ENCODE results near the gene TNNI2.

TNNI2 gene

GRCh38 chr11:1837171-1838076, 1.4 kb upstream of the TNNI2 start:
- peak; percentile 95 for FAIRE-seq
- peak; percentile 98 for DNase-seq (ENCODE audit: insufficient read length, low spot score)
- TF ChIP-seq SPI1 (IDR thresholded peaks at IDR 0.05; ENCODE audit: low read depth, low read length) (no peak), POU2F2 (IDR thresholded peaks at IDR 0.05; ENCODE audit: low read depth, low read length) (no peak), PAX5 (IDR thresholded peaks at IDR 0.05; ENCODE audit: insufficient read depth, low read length, severe bottlenecking) (no peak), TAF1 (IDR thresholded peaks at IDR 0.05; ENCODE audit: low read depth, low read length) (no peak)

- FAIRE-seq, result no peak
- TF ChIP-seq TAF1 (IDR thresholded peaks at IDR 0.05; ENCODE audit: low read depth, low read length), result no peak
- TF ChIP-seq POLR2A (IDR thresholded peaks at IDR 0.05; ENCODE audit: low read depth, low read length), result no peak
- no peak for TF ChIP-seq POU2F2 (IDR thresholded peaks at IDR 0.05; ENCODE audit: low read depth, low read length)
- TF ChIP-seq POLR2AphosphoS5 (IDR thresholded peaks at IDR 0.05; ENCODE audit: low read depth, low read length), result no peak
- TF ChIP-seq SPI1 (IDR thresholded peaks at IDR 0.05; ENCODE audit: low read depth, low read length), result no peak
- no peak for TF ChIP-seq PAX5 (IDR thresholded peaks at IDR 0.05; ENCODE audit: insufficient read depth, low read length, severe bottlenecking)
- no peak for DNase-seq (ENCODE audit: insufficient read length, low spot score)
These were observed 730 bp upstream of the TNNI2 start for GRCh38 chr11:1838077-1838425.

DNA sequence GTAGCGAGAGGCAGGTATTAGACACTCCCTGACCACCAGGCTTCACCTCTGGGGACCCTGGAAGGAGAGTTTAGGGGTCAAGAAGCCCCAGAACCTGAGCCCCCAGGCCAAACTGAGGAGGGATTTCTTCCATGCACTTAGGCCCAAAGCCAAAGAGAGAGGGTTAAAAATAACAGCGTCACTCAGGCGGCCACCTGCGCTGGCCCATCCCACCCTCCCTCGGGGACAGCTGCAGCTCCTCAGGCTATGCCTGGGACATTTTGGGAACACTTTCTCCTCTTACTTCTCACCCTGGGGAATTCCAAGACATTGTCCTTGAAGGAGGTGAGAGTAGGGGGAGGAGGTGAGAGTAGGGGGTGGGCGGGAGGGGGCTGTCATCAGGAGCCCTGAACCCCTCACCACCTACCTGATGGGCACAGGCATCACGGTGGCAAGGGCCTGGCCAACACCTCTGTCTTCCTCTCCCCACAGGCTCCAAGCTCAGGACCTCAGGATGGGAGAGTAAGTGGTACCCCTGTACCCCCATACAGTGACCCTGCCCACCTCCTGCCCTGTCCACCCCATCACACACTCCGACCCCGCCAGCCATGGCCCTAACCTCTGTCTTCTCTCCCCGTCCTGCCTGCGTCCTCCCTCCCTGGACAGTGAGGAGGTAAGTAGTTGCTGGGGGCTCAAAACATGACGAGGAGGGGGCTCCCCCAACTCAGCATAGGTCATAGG, 583 bp downstream of the TNNI2 start:
- TF ChIP-seq TAF1 (IDR thresholded peaks at IDR 0.05; ENCODE audit: low read depth, low read length), result no peak
- TF ChIP-seq PAX5 (IDR thresholded peaks at IDR 0.05; ENCODE audit: insufficient read depth, low read length, severe bottlenecking), result no peak
- no peak for TF ChIP-seq POLR2A (IDR thresholded peaks at IDR 0.05; ENCODE audit: low read depth, low read length)
- no peak for TF ChIP-seq POU2F2 (IDR thresholded peaks at IDR 0.05; ENCODE audit: low read depth, low read length)
- TF ChIP-seq POLR2AphosphoS5 (IDR thresholded peaks at IDR 0.05; ENCODE audit: low read depth, low read length), result no peak
- FAIRE-seq (no peak), DNase-seq (ENCODE audit: insufficient read length, low spot score) (no peak)

DNA sequence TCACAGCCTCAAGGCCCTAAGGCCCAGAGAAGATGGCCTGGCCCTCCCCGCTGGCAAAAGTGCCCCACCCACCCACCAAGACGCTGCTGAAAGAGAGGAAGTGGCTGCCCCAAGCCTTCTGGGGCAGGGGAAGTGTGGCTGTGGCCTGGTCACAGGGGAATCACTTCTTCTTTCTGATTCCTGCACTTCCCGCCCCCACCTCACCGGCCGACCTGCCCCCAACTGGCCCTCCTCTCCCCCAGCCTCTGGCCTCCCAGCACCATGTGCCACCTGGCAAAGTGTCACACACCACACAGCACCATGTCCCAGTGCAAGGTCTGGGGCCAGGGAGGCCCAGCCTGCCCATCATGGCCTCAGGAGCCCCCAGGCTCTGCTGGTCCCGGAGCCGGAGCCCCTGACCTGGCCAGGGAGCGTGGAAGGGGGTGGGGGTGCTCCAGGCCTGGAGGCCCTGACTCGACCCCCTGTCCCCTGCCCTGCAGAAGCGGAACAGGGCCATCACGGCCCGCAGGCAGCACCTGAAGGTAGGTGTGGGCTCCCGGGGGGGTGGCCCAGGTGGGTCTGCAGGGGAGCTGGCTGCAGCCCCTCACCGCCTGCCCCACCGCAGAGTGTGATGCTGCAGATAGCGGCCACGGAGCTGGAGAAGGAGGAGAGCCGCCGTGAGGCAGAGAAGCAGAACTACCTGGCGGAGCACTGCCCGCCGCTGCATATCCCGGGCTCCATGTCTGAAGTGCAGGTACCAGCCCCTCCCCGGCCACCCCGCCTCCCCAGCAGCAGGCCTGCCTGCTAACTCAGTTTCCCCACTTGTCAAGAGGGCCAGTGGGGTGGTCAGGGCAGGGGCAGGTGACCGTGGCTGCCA, 1.4 kb downstream of the TNNI2 start:
- peak; percentile 81 for DNase-seq (ENCODE audit: insufficient read length, low spot score)
- TF ChIP-seq POLR2A (IDR thresholded peaks at IDR 0.05; ENCODE audit: low read depth, low read length), result no peak
- peak; percentile 95 for TF ChIP-seq SPI1 (IDR thresholded peaks at IDR 0.05; ENCODE audit: low read depth, low read length)
- no peak for TF ChIP-seq TAF1 (IDR thresholded peaks at IDR 0.05; ENCODE audit: low read depth, low read length)
- TF ChIP-seq PAX5 (IDR thresholded peaks at IDR 0.05; ENCODE audit: insufficient read depth, low read length, severe bottlenecking), result no peak
- TF ChIP-seq POU2F2 (IDR thresholded peaks at IDR 0.05; ENCODE audit: low read depth, low read length), result no peak
- FAIRE-seq, result peak; percentile 83

DNA sequence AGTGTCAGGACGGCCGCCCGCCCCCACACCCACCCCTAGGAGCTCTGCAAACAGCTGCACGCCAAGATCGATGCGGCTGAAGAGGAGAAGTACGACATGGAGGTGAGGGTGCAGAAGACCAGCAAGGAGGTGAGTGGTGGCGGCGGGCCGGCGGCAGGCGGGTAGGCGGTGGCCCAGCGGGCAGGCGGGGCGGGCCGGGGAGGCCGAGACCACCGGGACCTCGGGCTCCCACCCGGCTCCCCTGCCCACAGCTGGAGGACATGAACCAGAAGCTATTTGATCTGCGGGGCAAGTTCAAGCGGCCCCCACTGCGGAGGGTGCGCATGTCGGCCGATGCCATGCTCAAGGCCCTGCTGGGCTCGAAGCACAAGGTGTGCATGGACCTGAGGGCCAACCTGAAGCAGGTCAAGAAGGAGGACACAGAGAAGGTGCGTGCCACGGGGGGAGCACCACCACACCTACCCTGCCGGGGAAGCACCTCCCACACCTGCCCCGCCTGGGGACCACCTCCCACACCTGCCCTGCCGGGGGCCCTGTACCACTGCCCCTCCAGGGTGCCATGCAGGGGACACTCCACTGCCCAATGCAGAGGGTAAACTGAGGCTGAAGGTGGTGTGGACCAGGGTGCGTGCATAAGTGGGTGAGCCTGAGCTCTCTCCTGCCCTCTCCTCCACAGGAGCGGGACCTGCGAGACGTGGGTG, 2.1 kb downstream of the TNNI2 start:
- TF ChIP-seq SPI1 (IDR thresholded peaks at IDR 0.05; ENCODE audit: low read depth, low read length), result no peak
- TF ChIP-seq TAF1 (IDR thresholded peaks at IDR 0.05; ENCODE audit: low read depth, low read length), result no peak
- no peak for TF ChIP-seq POLR2A (IDR thresholded peaks at IDR 0.05; ENCODE audit: low read depth, low read length)
- TF ChIP-seq PAX5 (IDR thresholded peaks at IDR 0.05; ENCODE audit: insufficient read depth, low read length, severe bottlenecking), result no peak
- no peak for TF ChIP-seq POLR2AphosphoS5 (IDR thresholded peaks at IDR 0.05; ENCODE audit: low read depth, low read length)
- TF ChIP-seq POU2F2 (IDR thresholded peaks at IDR 0.05; ENCODE audit: low read depth, low read length), result no peak
- DNase-seq (ENCODE audit: insufficient read length, low spot score), result no peak
- peak; percentile 33 for FAIRE-seq

GRCh38 chr11:1841511-1842148, 2.8 kb downstream of the TNNI2 start:
- DNase-seq (ENCODE audit: insufficient read length, low spot score) (no peak), FAIRE-seq (no peak)
- no peak for TF ChIP-seq TAF1 (IDR thresholded peaks at IDR 0.05; ENCODE audit: low read depth, low read length)

DNA sequence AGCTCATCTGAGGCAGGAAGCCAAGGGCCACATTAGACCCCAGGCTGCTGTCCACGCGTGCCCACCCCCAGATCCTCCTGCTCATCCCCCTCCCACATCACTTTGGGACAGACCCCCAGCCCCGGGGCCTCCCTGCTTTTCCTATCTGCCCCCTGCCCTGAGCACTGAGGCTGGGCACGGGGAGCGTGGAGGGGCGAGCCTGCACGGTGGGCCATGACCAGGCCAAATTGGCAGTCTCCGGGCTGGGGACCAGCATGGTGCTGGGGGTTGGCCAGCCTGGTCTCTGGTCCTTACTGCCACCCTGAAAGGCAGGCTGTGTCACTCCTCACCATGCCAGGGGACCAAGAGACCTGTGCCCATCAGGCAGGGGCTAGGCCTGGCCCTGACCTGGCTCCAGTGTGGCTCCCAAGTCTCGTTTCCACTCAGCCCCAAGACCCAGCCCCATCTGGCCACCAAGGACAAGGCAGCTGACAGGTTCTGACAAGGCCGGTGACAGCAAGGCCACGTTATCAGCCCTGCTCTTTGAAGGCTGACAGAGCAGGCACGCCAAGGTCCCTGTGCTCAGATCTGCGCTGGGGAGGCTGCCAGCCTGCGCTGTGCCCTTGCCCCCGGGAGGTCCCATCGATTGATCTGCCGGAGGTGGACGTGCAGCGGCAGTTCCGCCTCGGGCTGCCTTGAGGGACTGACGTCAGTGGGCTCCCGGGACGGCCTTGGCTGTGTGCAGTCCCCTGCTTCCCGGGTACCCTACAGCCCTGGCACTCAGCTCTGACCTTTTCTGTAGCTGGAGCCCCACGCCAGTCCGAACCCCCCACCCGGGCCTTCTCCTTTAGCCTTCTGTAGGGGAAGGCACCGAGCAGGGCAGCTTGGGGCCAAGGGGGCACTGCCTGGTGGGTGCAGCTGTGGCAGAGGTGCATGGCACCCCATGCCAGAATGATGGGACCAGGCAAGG, 3.6 kb downstream of the TNNI2 start:
- no peak for DNase-seq (ENCODE audit: insufficient read length, low spot score)
- TF ChIP-seq SPI1 (IDR thresholded peaks at IDR 0.05; ENCODE audit: low read depth, low read length) (no peak), PAX5 (IDR thresholded peaks at IDR 0.05; ENCODE audit: insufficient read depth, low read length, severe bottlenecking) (no peak), POLR2A (IDR thresholded peaks at IDR 0.05; ENCODE audit: low read depth, low read length) (no peak), POLR2AphosphoS5 (IDR thresholded peaks at IDR 0.05; ENCODE audit: low read depth, low read length) (no peak), POU2F2 (IDR thresholded peaks at IDR 0.05; ENCODE audit: low read depth, low read length) (no peak), TAF1 (IDR thresholded peaks at IDR 0.05; ENCODE audit: low read depth, low read length) (no peak)
- no peak for FAIRE-seq

DNA sequence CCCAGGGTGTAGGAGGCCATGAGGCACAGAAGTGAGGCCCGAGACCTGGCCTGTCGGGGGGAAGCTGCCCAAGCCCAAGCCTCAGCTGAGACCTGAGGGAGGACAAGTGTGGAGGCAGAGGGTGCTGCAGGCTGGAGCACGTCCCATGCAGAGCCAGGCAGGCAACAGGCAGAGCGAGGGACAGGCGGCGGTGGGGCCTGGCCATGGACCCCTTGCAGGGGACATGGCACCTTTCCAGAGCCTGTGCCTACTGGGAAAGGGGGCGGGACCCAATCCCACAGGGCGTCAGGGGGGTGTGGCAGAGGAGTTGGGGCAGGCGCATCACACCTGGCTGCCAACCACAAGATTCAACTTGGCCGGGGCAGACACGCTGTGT, 4.3 kb downstream of the TNNI2 start:
- FAIRE-seq (no peak), DNase-seq (ENCODE audit: insufficient read length, low spot score) (no peak)
- no peak for TF ChIP-seq SPI1 (IDR thresholded peaks at IDR 0.05; ENCODE audit: low read depth, low read length)
- no peak for TF ChIP-seq POLR2AphosphoS5 (IDR thresholded peaks at IDR 0.05; ENCODE audit: low read depth, low read length)
- no peak for TF ChIP-seq POU2F2 (IDR thresholded peaks at IDR 0.05; ENCODE audit: low read depth, low read length)
- TF ChIP-seq PAX5 (IDR thresholded peaks at IDR 0.05; ENCODE audit: insufficient read depth, low read length, severe bottlenecking), result no peak
- no peak for TF ChIP-seq TAF1 (IDR thresholded peaks at IDR 0.05; ENCODE audit: low read depth, low read length)
- no peak for TF ChIP-seq POLR2A (IDR thresholded peaks at IDR 0.05; ENCODE audit: low read depth, low read length)

Data from GM12891 (cell line).